Upper lobe of left lung (tissue), 6 donors: ENCODE measurements around the gene ZNF135. TPM values are rescaled to one million over a fixed set of nuclear protein-coding genes. Genes with fewer than 3 reads are reported as not detected.
A peak's percentile ranks its signal among the peaks of the same experiment; 100 is the strongest.

Experiments
- ATAC-seq, 2 donors: fragments of 200-7000 bp; cut with Tn5 transposase; one replicate each; pipeline ENCODE4 v1.9.1; 2022; ENCODE audit warnings: mild to moderate bottlenecking in 2 of 2, moderate library complexity in 2 of 2; ENCODE audit not compliant: low FRiP score in 2 of 2
- DNase-seq, 2 donors: peaks; one replicate each; pipeline ENCODE4 v3.0.0-alpha.2; 2019 to 2020
- H3K27ac ChIP-seq, 4 donors: fragments of 200-600 bp; sonication (generic); one replicate each; pipeline ENCODE4 v1.5.1; 2016 to 2019
- H3K27me3 ChIP-seq, 4 donors: fragments of 200-600 bp; sonication (generic); one replicate each; pipeline ENCODE4 v1.5.1; 2017 to 2019
- H3K36me3 ChIP-seq, 4 donors: fragments of 200-600 bp; sonication (generic); one replicate each; pipeline ENCODE4 v1.5.1; 2016 to 2019
- H3K4me1 ChIP-seq, 4 donors: fragments of 200-600 bp; sonication (generic); one replicate each; pipeline ENCODE4 v1.5.1; 2018 to 2019
- H3K4me3 ChIP-seq, 4 donors: fragments of 200-600 bp; sonication (generic); one replicate each; pipeline ENCODE4 v1.5.1; 2017 to 2019; ENCODE audit warnings: mild to moderate bottlenecking in 2 of 4, moderate library complexity in 1 of 4
- H3K9me3 ChIP-seq, 4 donors: fragments of 200-600 bp; sonication (generic); one replicate each; pipeline ENCODE4 v1.5.1; 2018 to 2019
- EP300 ChIP-seq, 4 donors: sonication (generic); formaldehyde crosslinking; IDR thresholded peaks; one replicate each; pipeline ENCODE4 v1.5.1; 2017; ENCODE audit warnings: antibody characterized with exemption in 4 of 4, control low read depth in 2 of 4
- POLR2A ChIP-seq, 4 donors: fragments of 450-650 bp; IDR thresholded peaks; one replicate each; pipeline ENCODE4 v1.5.1; 2016 to 2017; ENCODE audit warnings: antibody characterized with exemption in 4 of 4, mild to moderate bottlenecking in 2 of 4
- POLR2AphosphoS5 ChIP-seq, 2 donors: sonication (generic); formaldehyde crosslinking; IDR thresholded peaks; one replicate each; pipeline ENCODE4 v1.5.1; 2017; ENCODE audit warnings: antibody characterized with exemption in 2 of 2
- WGBS, 2 donors: methylation state at CpG; one replicate each; pipeline ENCODE4 v1.1.5; 2017 to 2018; 5-methylcytosine and 5-hydroxymethylcytosine counted together
- total RNA-seq, 6 donors: library from RNA; depleted of rRNA in 4 of 6; stranded (reverse); fragments of >200 nt in 4 of 6; gene quantifications; one replicate each; pipeline versions ENCODE4 v1.1.0 to v1.2.1, GENCODE V29; 2016 to 2021
- TF ChIP-seq, protein P1 (sequence below), 6 experiments: fragments of 450-650 bp in 4 of 6; fragments of 200-600 bp in 2 of 6; sonication (generic) in 2 of 6; IDR thresholded peaks; one replicate each; pipeline ENCODE4 v1.5.1; 2016 to 2019; ENCODE audit warnings: antibody characterized with exemption in 6 of 6
- donor health status: DM: no; HTN: no; CAD: no; lungs with moderate emphysema.
- donor health status: DM: no; HTN: yes; CAD: no; lungs with severe emphysema.

Gene ZNF135
- total RNA-seq, 6 donors from 2014 or later: 1.7 to 11.5 (median 3.4) TPM

DNA sequence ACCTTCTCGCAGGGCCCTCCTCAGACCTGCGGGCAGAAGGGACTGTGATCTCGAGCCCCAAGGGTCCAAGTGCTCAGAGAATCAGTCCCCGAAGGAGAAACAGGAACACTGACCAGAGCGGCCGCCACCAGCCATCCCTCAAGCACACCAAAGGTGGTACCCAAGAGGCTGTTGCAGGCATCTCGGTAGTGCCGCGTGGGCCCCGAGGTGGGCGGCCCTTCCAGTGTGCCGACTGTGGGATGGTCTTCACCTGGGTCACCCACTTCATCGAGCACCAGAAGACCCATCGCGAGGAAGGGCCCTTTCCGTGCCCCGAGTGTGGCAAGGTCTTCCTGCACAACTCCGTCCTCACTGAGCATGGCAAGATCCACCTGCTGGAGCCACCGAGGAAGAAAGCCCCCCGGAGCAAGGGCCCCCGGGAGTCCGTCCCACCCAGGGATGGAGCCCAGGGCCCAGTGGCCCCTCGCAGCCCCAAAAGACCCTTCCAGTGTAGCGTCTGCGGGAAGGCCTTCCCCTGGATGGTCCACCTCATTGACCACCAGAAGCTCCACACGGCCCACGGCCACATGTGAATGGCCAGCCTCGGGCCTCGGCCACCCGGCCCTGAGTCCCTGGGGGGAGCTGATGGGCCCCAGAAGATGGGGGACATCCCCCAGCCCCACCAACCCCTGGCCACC, 5.5 kb upstream of the ZNF135 start:
- no peak for ATAC-seq
- peaks cover 8 to 77% (median 30%) of the 10 kb centered on the region in 4 donors for H3K9me3 ChIP-seq
- H3K36me3 ChIP-seq: no peaks in the 10 kb centered on the region
- H3K4me1 ChIP-seq: peaks cover 0 to under 1% (median under 1%) of the 10 kb centered on the region in 4 donors
- WGBS, 2 donors: 88 to 96% methylated on average over 5 to 25 of the region's 30 CpGs
- no peaks in the 10 kb centered on the region for H3K27me3 ChIP-seq
- no peak overlapping the region for H3K27ac ChIP-seq
- H3K4me3 ChIP-seq: no peak overlapping the region
- TF ChIP-seq POLR2A (IDR thresholded peaks at IDR 0.05) (no peak), EP300 (IDR thresholded peaks at IDR 0.05) (no peak), POLR2AphosphoS5 (IDR thresholded peaks at IDR 0.05) (no peak)
- TF ChIP-seq, protein P1, sequence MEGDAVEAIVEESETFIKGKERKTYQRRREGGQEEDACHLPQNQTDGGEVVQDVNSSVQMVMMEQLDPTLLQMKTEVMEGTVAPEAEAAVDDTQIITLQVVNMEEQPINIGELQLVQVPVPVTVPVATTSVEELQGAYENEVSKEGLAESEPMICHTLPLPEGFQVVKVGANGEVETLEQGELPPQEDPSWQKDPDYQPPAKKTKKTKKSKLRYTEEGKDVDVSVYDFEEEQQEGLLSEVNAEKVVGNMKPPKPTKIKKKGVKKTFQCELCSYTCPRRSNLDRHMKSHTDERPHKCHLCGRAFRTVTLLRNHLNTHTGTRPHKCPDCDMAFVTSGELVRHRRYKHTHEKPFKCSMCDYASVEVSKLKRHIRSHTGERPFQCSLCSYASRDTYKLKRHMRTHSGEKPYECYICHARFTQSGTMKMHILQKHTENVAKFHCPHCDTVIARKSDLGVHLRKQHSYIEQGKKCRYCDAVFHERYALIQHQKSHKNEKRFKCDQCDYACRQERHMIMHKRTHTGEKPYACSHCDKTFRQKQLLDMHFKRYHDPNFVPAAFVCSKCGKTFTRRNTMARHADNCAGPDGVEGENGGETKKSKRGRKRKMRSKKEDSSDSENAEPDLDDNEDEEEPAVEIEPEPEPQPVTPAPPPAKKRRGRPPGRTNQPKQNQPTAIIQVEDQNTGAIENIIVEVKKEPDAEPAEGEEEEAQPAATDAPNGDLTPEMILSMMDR (IDR thresholded peaks at IDR 0.05): no peak
- peak in 1 of 2 donors; percentile 71 for DNase-seq

DNA sequence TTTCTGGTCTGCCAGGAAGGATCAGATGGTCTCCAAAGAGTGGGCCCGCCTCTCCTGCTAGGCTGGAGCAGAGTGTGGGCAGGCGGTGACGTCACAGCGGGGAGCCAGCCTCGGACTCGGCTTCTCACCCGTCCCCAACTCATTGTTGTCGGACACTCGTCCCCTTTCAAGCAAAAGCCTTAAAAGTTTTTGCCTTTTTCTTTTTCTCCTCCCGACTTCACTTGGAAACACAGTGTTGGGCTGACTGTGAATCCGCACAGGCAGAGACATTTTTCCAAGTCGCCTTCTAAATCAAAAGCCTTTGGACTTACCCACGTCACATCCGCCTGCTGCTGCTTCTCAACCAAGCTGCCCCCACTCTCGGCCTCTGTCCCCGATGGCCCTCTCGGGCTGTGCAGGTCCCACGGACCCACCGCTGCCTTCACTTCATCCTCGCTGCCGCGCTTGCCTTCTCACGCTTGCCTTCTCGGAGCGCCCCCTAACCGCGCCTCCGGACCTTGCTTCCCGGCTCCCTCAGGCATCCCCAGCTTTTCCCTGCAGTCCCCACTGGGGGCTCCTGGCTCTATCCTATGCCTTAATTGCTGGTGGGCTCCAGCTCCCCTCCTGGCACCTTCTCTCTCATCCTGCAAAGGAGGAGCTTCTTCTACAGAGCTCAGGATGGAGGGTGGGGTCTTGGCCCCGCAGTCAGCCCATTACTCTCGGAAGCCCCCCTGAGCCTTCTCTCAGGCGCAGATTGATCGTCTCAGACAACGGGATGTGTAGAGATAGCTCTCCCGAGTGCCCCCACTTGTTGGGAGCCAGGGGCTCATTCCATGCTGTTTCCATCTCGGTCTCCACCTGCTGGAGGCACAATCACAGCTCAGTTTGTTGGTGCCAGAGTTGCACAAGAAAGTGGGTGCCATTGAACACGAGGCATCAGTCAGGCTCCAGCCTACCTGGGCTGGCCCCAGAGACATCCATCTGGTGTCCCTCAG, 3.9 kb upstream of the ZNF135 start:
- no peaks in the 10 kb centered on the region for H3K36me3 ChIP-seq
- no peaks in the 10 kb centered on the region for H3K27me3 ChIP-seq
- peak overlapping the region; percentile 43 to 78 (median 64) for H3K27ac ChIP-seq
- no peak for TF ChIP-seq EP300 (IDR thresholded peaks at IDR 0.05)
- TF ChIP-seq, protein P1 (IDR thresholded peaks at IDR 0.05): no peak
- no peak for TF ChIP-seq POLR2AphosphoS5 (IDR thresholded peaks at IDR 0.05)
- no peak for TF ChIP-seq POLR2A (IDR thresholded peaks at IDR 0.05)
- H3K9me3 ChIP-seq: peaks cover 6 to 71% (median 32%) of the 10 kb centered on the region in 4 donors
- ATAC-seq (no peak), DNase-seq (no peak)
- peaks cover 0 to 6% (median 3%) of the 10 kb centered on the region in 4 donors for H3K4me1 ChIP-seq
- peak overlapping the region; percentile 7 to 45 (median 34) for H3K4me3 ChIP-seq
- WGBS, 2 donors: 40 to 43% methylated on average over 36 to 37 of the region's 37 CpGs

DNA sequence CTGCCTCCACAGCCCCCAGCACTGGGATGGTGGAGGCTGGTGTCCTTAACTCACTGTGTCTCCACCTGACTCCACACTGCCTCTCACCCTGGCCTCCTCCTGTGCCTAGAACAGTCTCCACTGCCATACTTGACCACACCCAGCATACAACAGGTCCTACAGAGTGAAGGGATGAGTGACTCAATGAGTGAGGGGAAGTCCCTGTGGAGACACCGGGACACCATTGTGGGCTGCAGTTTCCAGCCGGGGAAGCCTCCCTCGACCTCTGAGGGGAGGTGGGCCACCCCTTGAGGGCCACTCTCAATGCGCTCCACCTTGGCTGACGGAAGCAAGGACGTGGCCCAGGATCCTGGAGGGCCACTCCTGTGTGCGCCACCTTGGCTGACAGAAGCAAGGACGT, 2.8 kb upstream of the ZNF135 start:
- no peak overlapping the region for H3K27ac ChIP-seq
- H3K9me3 ChIP-seq: peaks cover 6 to 71% (median 32%) of the 10 kb centered on the region in 4 donors
- H3K27me3 ChIP-seq: no peaks in the 10 kb centered on the region
- H3K4me1 ChIP-seq: peaks cover 0 to 6% (median 3%) of the 10 kb centered on the region in 4 donors
- 94% methylated on average over 6 of the region's 8 CpGs; no CpG with 5 or more reads in 1 of the 2 donors for WGBS, 2 donors
- ATAC-seq (no peak), DNase-seq (no peak)
- TF ChIP-seq POLR2AphosphoS5 (IDR thresholded peaks at IDR 0.05): no peak
- no peak for TF ChIP-seq EP300 (IDR thresholded peaks at IDR 0.05)
- TF ChIP-seq, protein P1 (IDR thresholded peaks at IDR 0.05): no peak
- no peak for TF ChIP-seq POLR2A (IDR thresholded peaks at IDR 0.05)
- no peaks in the 10 kb centered on the region for H3K36me3 ChIP-seq
- H3K4me3 ChIP-seq: no peak overlapping the region

DNA sequence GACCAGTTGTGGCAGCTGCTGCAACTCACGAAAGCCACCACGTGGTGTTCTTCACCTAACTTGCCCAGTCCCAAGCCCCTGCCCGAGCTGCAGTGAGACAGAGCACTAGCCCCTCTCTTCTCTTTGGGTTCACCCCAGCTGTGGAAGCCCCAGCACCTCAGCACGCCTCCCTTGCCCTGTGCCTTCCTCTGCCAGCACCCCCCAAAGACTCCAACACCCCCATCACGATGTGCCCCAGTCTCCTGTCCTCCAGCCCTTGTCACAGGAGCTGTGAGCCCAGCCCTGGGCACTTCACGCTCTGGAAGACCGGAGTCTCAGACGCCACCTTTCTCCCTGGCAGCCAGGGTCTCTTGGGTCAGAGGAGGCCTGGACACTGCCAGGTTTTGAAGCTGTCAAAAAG, 2.2 kb upstream of the ZNF135 start:
- ATAC-seq (no peak), DNase-seq (no peak)
- Histone ChIP-seq H3K4me1 (peaks cover 0 to 6% (median 3%) of the 10 kb centered on the region in 4 donors), H3K9me3 (peaks cover 6 to 69% (median 33%) of the 10 kb centered on the region in 4 donors), H3K27me3 (no peaks in the 10 kb centered on the region), H3K27ac (no peak overlapping the region), H3K36me3 (no peaks in the 10 kb centered on the region), H3K4me3 (no peak overlapping the region)
- 95% methylated on average over 5 to 8 of the region's 8 CpGs for WGBS, 2 donors
- TF ChIP-seq POLR2AphosphoS5 (IDR thresholded peaks at IDR 0.05) (no peak), EP300 (IDR thresholded peaks at IDR 0.05) (no peak), POLR2A (IDR thresholded peaks at IDR 0.05) (no peak)
- TF ChIP-seq, protein P1 (IDR thresholded peaks at IDR 0.05): no peak
